ENCODE data around the gene RIPOR1. TPM values are rescaled to one million over a fixed set of nuclear protein-coding genes. Genes with fewer than 3 reads are reported as not detected.
A peak's percentile ranks its signal among the peaks of the same experiment; 100 is the strongest.
"Not testable (repeated sequence)": the region's sequence is repeated elsewhere in the genome, so short reads cannot be mapped to it uniquely, and the experiment has no call there.

The RIPOR1 gene
- polyA plus RNA-seq, 1 donor, result 18.9 TPM

- H3K4me3 ChIP-seq (ENCODE audit: low read length); H3K36me3 ChIP-seq (ENCODE audit: control insufficient read depth, insufficient read depth, low read length); H3K27me3 ChIP-seq (ENCODE audit: control insufficient read depth, insufficient read depth, low read length); H3K27ac ChIP-seq (ENCODE audit: low read length); H3K4me1 ChIP-seq (ENCODE audit: control insufficient read depth, insufficient read depth, low read length); H3K9me3 ChIP-seq (ENCODE audit: control insufficient read depth, low read depth, low read length); DNase-seq: not testable (repeated sequence)
- no CpG with 5 or more reads among the region's 4 CpGs for WGBS (ENCODE audit: insufficient coverage, low lambda C conversion rate)
Measured at GRCh38 chr16:67487561-67487960, 41.1 kb upstream of the RIPOR1 start.

- no CpG with 5 or more reads among the region's 4 CpGs for WGBS (ENCODE audit: insufficient coverage, low lambda C conversion rate)
- H3K27ac ChIP-seq (ENCODE audit: low read length), result peak overlapping the region; percentile 18
- no peak for DNase-seq
- no peak overlapping the region for H3K4me3 ChIP-seq (ENCODE audit: low read length)
- H3K9me3 ChIP-seq (ENCODE audit: control insufficient read depth, low read depth, low read length), result no peaks in the 10 kb centered on the region
- H3K36me3 ChIP-seq (ENCODE audit: control insufficient read depth, insufficient read depth, low read length), result no peaks in the 10 kb centered on the region
- no peaks in the 10 kb centered on the region for H3K27me3 ChIP-seq (ENCODE audit: control insufficient read depth, insufficient read depth, low read length)
- H3K4me1 ChIP-seq (ENCODE audit: control insufficient read depth, insufficient read depth, low read length), result peaks cover 9% of the 10 kb centered on the region
Measured at GRCh38 chr16:67489401-67490083, 39.1 kb upstream of the RIPOR1 start.

GRCh38 chr16:67490335-67491096 lies 38.1 kb upstream of the RIPOR1 start:
- Histone ChIP-seq H3K4me3 (ENCODE audit: low read length) (no peak overlapping the region), H3K36me3 (ENCODE audit: control insufficient read depth, insufficient read depth, low read length) (no peaks in the 10 kb centered on the region), H3K27ac (ENCODE audit: low read length) (no peak overlapping the region), H3K9me3 (ENCODE audit: control insufficient read depth, low read depth, low read length) (no peaks in the 10 kb centered on the region), H3K4me1 (ENCODE audit: control insufficient read depth, insufficient read depth, low read length) (peaks cover 9% of the 10 kb centered on the region), H3K27me3 (ENCODE audit: control insufficient read depth, insufficient read depth, low read length) (no peaks in the 10 kb centered on the region)
- DNase-seq, result no peak
- WGBS (ENCODE audit: insufficient coverage, low lambda C conversion rate), result 100% methylated on average over 3 of the region's 8 CpGs

GRCh38 chr16:67499106-67499505 lies 29.5 kb upstream of the RIPOR1 start:
- Histone ChIP-seq H3K9me3 (ENCODE audit: control insufficient read depth, low read depth, low read length) (no peaks in the 10 kb centered on the region), H3K36me3 (ENCODE audit: control insufficient read depth, insufficient read depth, low read length) (no peaks in the 10 kb centered on the region), H3K4me1 (ENCODE audit: control insufficient read depth, insufficient read depth, low read length) (no peaks in the 10 kb centered on the region), H3K27ac (ENCODE audit: low read length) (no peak overlapping the region), H3K4me3 (ENCODE audit: low read length) (no peak overlapping the region), H3K27me3 (ENCODE audit: control insufficient read depth, insufficient read depth, low read length) (no peaks in the 10 kb centered on the region)
- no CpG with 5 or more reads among the region's 4 CpGs for WGBS (ENCODE audit: insufficient coverage, low lambda C conversion rate)
- DNase-seq, result no peak

- no peak for DNase-seq
- H3K27ac ChIP-seq (ENCODE audit: low read length), result no peak overlapping the region
Measured at GRCh38 chr16:67504031-67505021, 24.3 kb upstream of the RIPOR1 start.

GRCh38 chr16:67506468-67506867 lies 22.2 kb upstream of the RIPOR1 start:
- Histone ChIP-seq H3K27ac (ENCODE audit: low read length) (no peak overlapping the region), H3K4me1 (ENCODE audit: control insufficient read depth, insufficient read depth, low read length) (no peaks in the 10 kb centered on the region)
- 50% methylated on average over 2 of the region's 8 CpGs for WGBS (ENCODE audit: insufficient coverage, low lambda C conversion rate)

More at GRCh38 chr16:67504031-67505021, 24.3 kb upstream of the RIPOR1 start:
- H3K36me3 ChIP-seq (ENCODE audit: control insufficient read depth, insufficient read depth, low read length), result no peaks in the 10 kb centered on the region
- no peak overlapping the region for H3K4me3 ChIP-seq (ENCODE audit: low read length)
- no peaks in the 10 kb centered on the region for H3K9me3 ChIP-seq (ENCODE audit: control insufficient read depth, low read depth, low read length)
- no peaks in the 10 kb centered on the region for H3K4me1 ChIP-seq (ENCODE audit: control insufficient read depth, insufficient read depth, low read length)
- 100% methylated on average over 1 of the region's 9 CpGs for WGBS (ENCODE audit: insufficient coverage, low lambda C conversion rate)
- H3K27me3 ChIP-seq (ENCODE audit: control insufficient read depth, insufficient read depth, low read length), result no peaks in the 10 kb centered on the region

GRCh38 chr16:67509016-67509415 lies 19.6 kb upstream of the RIPOR1 start:
- Histone ChIP-seq H3K27me3 (ENCODE audit: control insufficient read depth, insufficient read depth, low read length) (no peaks in the 10 kb centered on the region), H3K27ac (ENCODE audit: low read length) (no peak overlapping the region), H3K4me1 (ENCODE audit: control insufficient read depth, insufficient read depth, low read length) (no peaks in the 10 kb centered on the region), H3K9me3 (ENCODE audit: control insufficient read depth, low read depth, low read length) (no peaks in the 10 kb centered on the region), H3K4me3 (ENCODE audit: low read length) (no peak overlapping the region), H3K36me3 (ENCODE audit: control insufficient read depth, insufficient read depth, low read length) (no peaks in the 10 kb centered on the region)
- no peak for DNase-seq
- WGBS (ENCODE audit: insufficient coverage, low lambda C conversion rate), result no CpG with 5 or more reads among the region's 4 CpGs

More at GRCh38 chr16:67506468-67506867, 22.2 kb upstream of the RIPOR1 start:
- Histone ChIP-seq H3K4me3 (ENCODE audit: low read length) (no peak overlapping the region), H3K9me3 (ENCODE audit: control insufficient read depth, low read depth, low read length) (no peaks in the 10 kb centered on the region), H3K27me3 (ENCODE audit: control insufficient read depth, insufficient read depth, low read length) (no peaks in the 10 kb centered on the region), H3K36me3 (ENCODE audit: control insufficient read depth, insufficient read depth, low read length) (no peaks in the 10 kb centered on the region)
- DNase-seq, result no peak

- H3K27ac ChIP-seq (ENCODE audit: low read length); H3K36me3 ChIP-seq (ENCODE audit: control insufficient read depth, insufficient read depth, low read length); H3K4me3 ChIP-seq (ENCODE audit: low read length); DNase-seq; H3K27me3 ChIP-seq (ENCODE audit: control insufficient read depth, insufficient read depth, low read length); H3K9me3 ChIP-seq (ENCODE audit: control insufficient read depth, low read depth, low read length): not testable (repeated sequence)
- WGBS (ENCODE audit: insufficient coverage, low lambda C conversion rate), result no CpG with 5 or more reads among the region's 1 CpG
- H3K4me1 ChIP-seq (ENCODE audit: control insufficient read depth, insufficient read depth, low read length), result peaks cover 13% of the 10 kb centered on the region
Measured at GRCh38 chr16:67513892-67514291, 14.7 kb upstream of the RIPOR1 start.

GRCh38 chr16:67514382-67514828 lies 14.2 kb upstream of the RIPOR1 start:
- H3K4me3 ChIP-seq (ENCODE audit: low read length), result no peak overlapping the region
- peak; percentile 62 to 64 for DNase-seq
- H3K4me1 ChIP-seq (ENCODE audit: control insufficient read depth, insufficient read depth, low read length), result peaks cover 13% of the 10 kb centered on the region
- no peaks in the 10 kb centered on the region for H3K9me3 ChIP-seq (ENCODE audit: control insufficient read depth, low read depth, low read length)
- no CpG with 5 or more reads among the region's 8 CpGs for WGBS (ENCODE audit: insufficient coverage, low lambda C conversion rate)
- H3K27ac ChIP-seq (ENCODE audit: low read length), result no peak overlapping the region
- no peaks in the 10 kb centered on the region for H3K36me3 ChIP-seq (ENCODE audit: control insufficient read depth, insufficient read depth, low read length)
- no peaks in the 10 kb centered on the region for H3K27me3 ChIP-seq (ENCODE audit: control insufficient read depth, insufficient read depth, low read length)
